Spleen (tissue), 7 donors: ENCODE results near the gene USP6NL.

ENCODE experiments used
- POLR2A ChIP-seq, 3 donors: fragments of 450-650 bp; IDR thresholded peaks; one replicate each; pipeline ENCODE4 v1.5.1; 2017; ENCODE audit warnings: antibody characterized with exemption in 3 of 3, mild to moderate bottlenecking in 1 of 3
- POLR2AphosphoS5 ChIP-seq, 3 donors: sonication (generic); formaldehyde crosslinking; IDR thresholded peaks; one replicate each; pipeline ENCODE4 v1.5.1; 2017; ENCODE audit warnings: antibody characterized with exemption in 3 of 3
- TF ChIP-seq, protein P1 (sequence below), 11 experiments: fragments of 200-600 bp in 7 of 11; fragments of 450-650 bp in 4 of 11; sonication (generic) in 4 of 11; IDR thresholded peaks in 8 of 11; conservative IDR thresholded peaks in 3 of 11; 1 replicate in 7 of 11; 2 replicates in 4 of 11; pipeline versions ENCODE4 v1.4.0 to v1.8.0; 2016 to 2021; ENCODE audit warnings: antibody characterized with exemption in 11 of 11, inconsistent platforms in 4 of 11, mild to moderate bottlenecking in 1 of 11
- donor health status: DM: no; HTN: no; CAD: no; lungs with moderate emphysema.
- donor health status: DM: no; HTN: no; CAD: no.
- donor health status: DM: no; HTN: no; CAD: no.

DNA sequence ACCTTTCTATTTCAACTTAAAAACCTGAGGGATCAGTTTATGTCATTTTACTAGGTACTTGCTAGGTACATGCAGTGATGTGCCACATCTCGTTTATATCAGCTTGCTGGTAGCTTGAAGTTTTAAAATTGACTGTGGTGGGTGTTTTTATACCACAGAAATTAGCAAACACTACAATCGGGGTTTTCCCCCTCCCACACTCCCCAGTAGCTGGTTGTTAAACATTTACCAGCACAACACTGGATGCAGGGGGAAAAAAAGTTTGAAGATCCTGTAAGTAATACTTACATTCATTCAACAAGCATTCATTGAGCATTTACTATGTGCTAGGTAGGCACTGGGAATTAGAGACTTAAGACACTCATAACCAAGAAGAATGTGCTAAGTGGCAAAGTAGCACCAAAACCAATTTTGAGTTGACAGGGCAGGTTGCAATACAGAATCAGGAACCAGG, 32.6 kb downstream of the USP6NL start:
- TF ChIP-seq POLR2A (IDR thresholded peaks at IDR 0.05) (no peak), POLR2AphosphoS5 (IDR thresholded peaks at IDR 0.05) (no peak)
- TF ChIP-seq, protein P1, sequence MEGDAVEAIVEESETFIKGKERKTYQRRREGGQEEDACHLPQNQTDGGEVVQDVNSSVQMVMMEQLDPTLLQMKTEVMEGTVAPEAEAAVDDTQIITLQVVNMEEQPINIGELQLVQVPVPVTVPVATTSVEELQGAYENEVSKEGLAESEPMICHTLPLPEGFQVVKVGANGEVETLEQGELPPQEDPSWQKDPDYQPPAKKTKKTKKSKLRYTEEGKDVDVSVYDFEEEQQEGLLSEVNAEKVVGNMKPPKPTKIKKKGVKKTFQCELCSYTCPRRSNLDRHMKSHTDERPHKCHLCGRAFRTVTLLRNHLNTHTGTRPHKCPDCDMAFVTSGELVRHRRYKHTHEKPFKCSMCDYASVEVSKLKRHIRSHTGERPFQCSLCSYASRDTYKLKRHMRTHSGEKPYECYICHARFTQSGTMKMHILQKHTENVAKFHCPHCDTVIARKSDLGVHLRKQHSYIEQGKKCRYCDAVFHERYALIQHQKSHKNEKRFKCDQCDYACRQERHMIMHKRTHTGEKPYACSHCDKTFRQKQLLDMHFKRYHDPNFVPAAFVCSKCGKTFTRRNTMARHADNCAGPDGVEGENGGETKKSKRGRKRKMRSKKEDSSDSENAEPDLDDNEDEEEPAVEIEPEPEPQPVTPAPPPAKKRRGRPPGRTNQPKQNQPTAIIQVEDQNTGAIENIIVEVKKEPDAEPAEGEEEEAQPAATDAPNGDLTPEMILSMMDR (IDR thresholded peaks at IDR 0.05 in 8 of 11, conservative IDR thresholded peaks at IDR 0.05 in 3 of 11), result no peak
